GF-D8 (cell line): ENCODE measurements around the gene EPS15.

Source experiments
- DNase-seq: peaks from one replicate; lab custom pipeline; 2025; lab: John Stamatoyannopoulos, UW

EPS15 gene

DNA sequence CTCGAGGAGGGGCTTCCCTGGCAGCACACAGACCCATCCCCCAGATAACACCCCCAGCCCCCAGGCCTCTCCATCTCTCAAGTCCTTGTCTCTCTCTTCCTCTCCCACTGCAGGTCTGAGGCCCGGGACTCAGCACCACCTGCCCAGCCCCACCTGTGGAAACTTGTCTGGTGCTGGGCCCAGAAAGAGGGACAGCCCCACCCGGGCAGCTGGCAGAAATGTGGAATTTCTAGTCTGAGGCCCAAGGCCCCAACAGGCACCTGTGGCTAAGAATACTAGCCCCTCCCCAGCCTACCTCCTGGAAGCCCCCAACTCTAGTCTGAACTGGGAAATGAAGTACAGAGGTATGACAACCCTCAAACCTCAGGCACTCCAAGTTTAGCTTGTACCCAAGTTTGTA lies 204.1 kb downstream of the EPS15 start:
- DNase-seq = no peak

GRCh38 chr1:51313961-51314777 lies 204.9 kb downstream of the EPS15 start:
- no peak for DNase-seq

- DNase-seq = no peak
Observed at GRCh38 chr1:51313268-51313852, 205.7 kb downstream of the EPS15 start.

GRCh38 chr1:51312718-51313117 lies 206.3 kb downstream of the EPS15 start:
- no peak for DNase-seq

GRCh38 chr1:51311826-51312225 lies 207.2 kb downstream of the EPS15 start:
- DNase-seq = no peak

DNA sequence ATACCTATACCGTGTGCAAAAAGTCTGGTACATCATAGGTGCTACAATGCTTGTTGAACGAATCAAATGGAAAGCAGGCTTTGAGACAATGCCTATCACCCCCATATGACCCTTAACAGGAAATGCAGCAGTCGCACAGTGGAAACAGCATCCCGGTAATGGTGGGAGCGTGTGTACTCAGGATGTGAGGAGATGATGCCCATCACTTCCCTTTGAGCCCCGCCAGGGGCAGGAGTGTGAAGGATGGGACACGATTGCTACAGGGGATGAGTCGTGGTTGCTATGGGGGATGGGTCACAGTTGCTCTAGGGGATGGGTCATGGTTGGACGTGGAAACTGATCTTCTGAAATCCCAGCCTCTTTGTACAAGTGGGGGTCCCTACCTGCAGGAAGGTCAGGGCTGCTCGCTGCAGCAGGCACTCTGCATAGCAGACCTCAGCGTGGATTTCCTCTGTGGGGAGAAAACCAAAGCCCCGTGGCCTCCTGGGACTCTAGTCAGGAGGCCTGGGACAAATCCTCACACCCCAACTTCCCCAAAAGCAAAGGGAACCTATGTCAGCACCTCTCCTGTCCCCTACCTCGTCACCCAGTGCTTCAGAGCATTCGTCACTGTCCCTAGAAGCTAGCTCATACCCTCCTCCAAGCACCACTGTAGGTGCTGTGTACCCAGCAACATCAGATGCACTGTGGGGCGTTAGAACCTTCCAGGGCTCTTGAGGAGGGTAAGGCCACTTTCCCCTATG lies 208.0 kb downstream of the EPS15 start:
- no peak for DNase-seq

GRCh38 chr1:51309291-51309690 lies 209.8 kb downstream of the EPS15 start:
- no peak for DNase-seq

DNA sequence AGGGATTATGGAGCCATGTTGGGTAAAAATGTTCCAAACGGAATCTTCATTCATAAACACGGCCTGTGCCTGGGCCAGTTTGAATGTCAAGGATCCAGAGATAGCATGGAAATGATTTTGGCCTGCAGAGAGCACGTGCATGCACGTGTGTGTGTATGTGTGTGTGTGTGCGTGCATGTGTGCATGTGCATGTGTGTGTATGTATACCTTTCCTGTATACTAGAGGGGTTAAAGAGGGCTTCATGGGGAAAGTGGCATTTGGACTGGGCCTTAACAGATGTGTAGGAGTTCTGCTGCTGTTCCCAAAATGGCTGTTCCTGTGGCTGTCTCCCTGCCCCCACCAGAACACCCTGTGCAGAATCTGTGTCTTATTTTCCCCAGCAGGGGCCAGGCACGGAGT lies 210.4 kb downstream of the EPS15 start:
- no peak for DNase-seq

GRCh38 chr1:51306950-51307349 lies 212.1 kb downstream of the EPS15 start:
- no peak for DNase-seq

DNA sequence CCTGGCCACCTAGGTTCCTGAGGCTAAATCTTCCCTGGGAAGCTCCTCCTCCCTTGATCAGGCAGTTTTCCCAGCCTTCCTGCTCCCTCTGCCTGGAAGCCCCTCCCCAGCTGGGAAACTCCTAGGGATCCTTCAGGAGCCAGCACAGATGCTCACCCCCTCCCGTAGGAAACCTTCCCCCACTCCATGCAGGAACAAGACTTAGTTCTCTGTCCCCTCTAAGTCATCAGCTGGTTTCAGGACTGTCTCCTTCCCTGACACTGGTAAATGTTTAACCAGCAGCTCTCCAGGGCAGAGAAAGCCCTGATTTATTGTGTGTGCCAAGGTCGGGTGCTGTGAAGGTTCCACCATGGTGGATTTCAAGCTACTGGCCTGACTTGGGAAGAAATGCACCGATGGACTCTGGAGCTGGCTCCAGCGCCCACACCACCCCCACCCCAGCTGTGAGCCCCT lies 213.7 kb downstream of the EPS15 start:
- DNase-seq = no peak

- DNase-seq = no peak
Observed at GRCh38 chr1:51304360-51304759, 214.7 kb downstream of the EPS15 start.
